ENCODE measurements around the gene SNF8.

- TF ChIP-seq CTCF (conservative IDR thresholded peaks at IDR 0.05; ENCODE audit: low read depth, low read length) = no peak
- no peak for TF ChIP-seq MAFK (IDR thresholded peaks at IDR 0.05; ENCODE audit: low read depth, low read length)
- TF ChIP-seq POLR2A (IDR thresholded peaks at IDR 0.05; ENCODE audit: low read depth, low read length) = no peak
- no peak for TF ChIP-seq RAD21 (IDR thresholded peaks at IDR 0.05; ENCODE audit: low read length)
- no peak for TF ChIP-seq ELK1 (IDR thresholded peaks at IDR 0.05; ENCODE audit: borderline replicate concordance, low read depth, low read length)
- no peak for TF ChIP-seq CHD1 (IDR thresholded peaks at IDR 0.05; ENCODE audit: low read depth, low read length)
- no peak for TF ChIP-seq RCOR1 (IDR thresholded peaks at IDR 0.05; ENCODE audit: insufficient replicate concordance, low read length)
- no peak for TF ChIP-seq USF2 (IDR thresholded peaks at IDR 0.05; ENCODE audit: low read depth, low read length)
- TF ChIP-seq MAZ (IDR thresholded peaks at IDR 0.05; ENCODE audit: borderline replicate concordance, low read depth, low read length) = no peak
- no peak for TF ChIP-seq SMC3 (IDR thresholded peaks at IDR 0.05; ENCODE audit: low read depth, low read length)
- no peak for TF ChIP-seq CEBPB (IDR thresholded peaks at IDR 0.05; ENCODE audit: low read depth, low read length)
- TF ChIP-seq MXI1 (IDR thresholded peaks at IDR 0.05; ENCODE audit: borderline replicate concordance, low read depth, low read length) = no peak
Observed at GRCh38 chr17:48904428-48904827, 40.2 kb downstream of the SNF8 start.
